ENCODE measurements around the gene MSN.

The MSN gene

GRCh38 chrX:65688403-65688871 is 21.0 kb downstream of the MSN start:
- no peak for DNase-seq (ENCODE audit: low read depth)
- TF ChIP-seq CTCF (IDR thresholded peaks at IDR 0.05; ENCODE audit: control insufficient read depth, extremely low read depth, insufficient read depth), result no peak
- H3K4me3 ChIP-seq (ENCODE audit: low read depth, low read length), result no peak overlapping the region

- H3K4me3 ChIP-seq (ENCODE audit: low read depth, low read length), result no peak overlapping the region
- TF ChIP-seq CTCF (IDR thresholded peaks at IDR 0.05; ENCODE audit: control insufficient read depth, extremely low read depth, insufficient read depth), result no peak
- DNase-seq (ENCODE audit: low read depth), result no peak
Measured at GRCh38 chrX:65689377-65689776, 21.9 kb downstream of the MSN start.

- H3K4me3 ChIP-seq (ENCODE audit: low read depth, low read length), result no peak overlapping the region
- no peak for TF ChIP-seq CTCF (IDR thresholded peaks at IDR 0.05; ENCODE audit: control insufficient read depth, extremely low read depth, insufficient read depth)
- DNase-seq (ENCODE audit: low read depth), result no peak
Measured at GRCh38 chrX:65690057-65690855, 22.8 kb downstream of the MSN start.

- no peak for DNase-seq (ENCODE audit: low read depth)
- H3K4me3 ChIP-seq (ENCODE audit: low read depth, low read length), result no peak overlapping the region
- no peak for TF ChIP-seq CTCF (IDR thresholded peaks at IDR 0.05; ENCODE audit: control insufficient read depth, extremely low read depth, insufficient read depth)
Measured at GRCh38 chrX:65695849-65696449, 28.5 kb downstream of the MSN start.

- H3K4me3 ChIP-seq (ENCODE audit: low read depth, low read length), result no peak overlapping the region
- no peak for TF ChIP-seq CTCF (IDR thresholded peaks at IDR 0.05; ENCODE audit: control insufficient read depth, extremely low read depth, insufficient read depth)
- no peak for DNase-seq (ENCODE audit: low read depth)
Measured at GRCh38 chrX:65696613-65697012, 29.2 kb downstream of the MSN start.

- H3K4me3 ChIP-seq (ENCODE audit: low read depth, low read length), result no peak overlapping the region
- no peak for TF ChIP-seq CTCF (IDR thresholded peaks at IDR 0.05; ENCODE audit: control insufficient read depth, extremely low read depth, insufficient read depth)
- no peak for DNase-seq (ENCODE audit: low read depth)
Measured at GRCh38 chrX:65697211-65697641, 29.8 kb downstream of the MSN start.

Measured in LNCaP clone FGC (cell line).